Spleen (tissue), 11 donors: Measurements from ENCODE around the gene COL28A1. TPM values are rescaled to one million over a fixed set of nuclear protein-coding genes. Genes with fewer than 3 reads are reported as not detected.

ENCODE experiments used
- DNase-seq: peaks from one replicate; pipeline ENCODE4 v3.0.0-alpha.2; 2020
- H3K27ac ChIP-seq, 8 donors: fragments of 200-600 bp; sonication (generic) in 7 of 8; 1 replicate in 4 of 8; 2 replicates in 4 of 8; pipeline versions ENCODE4 v1.5.0 to v1.8.0; 2016 to 2021; ENCODE audit warnings: inconsistent platforms in 4 of 8, mild to moderate bottlenecking in 4 of 8, moderate library complexity in 1 of 8
- H3K27me3 ChIP-seq, 7 donors: fragments of 200-600 bp; sonication (generic) in 6 of 7; replicated peaks in 1 of 7; 1 replicate in 4 of 7; 2 replicates in 3 of 7; pipeline versions ENCODE4 v1.5.0 to v1.8.0; 2016 to 2021; ENCODE audit warnings: inconsistent platforms in 3 of 7, mild to moderate bottlenecking in 1 of 7
- H3K36me3 ChIP-seq, 6 donors: fragments of 200-600 bp; sonication (generic) in 5 of 6; 1 replicate in 4 of 6; 2 replicates in 2 of 6; pipeline versions ENCODE4 v1.5.0 to v1.8.0; 2016 to 2021; ENCODE audit warnings: inconsistent platforms in 2 of 6
- H3K4me1 ChIP-seq, 6 donors: fragments of 200-600 bp; sonication (generic) in 5 of 6; 1 replicate in 3 of 6; 2 replicates in 3 of 6; pipeline versions ENCODE4 v1.5.0 to v1.8.0; 2016 to 2021; ENCODE audit warnings: inconsistent platforms in 3 of 6
- H3K4me3 ChIP-seq, 8 donors: fragments of 200-600 bp; sonication (generic) in 7 of 8; 1 replicate in 4 of 8; 2 replicates in 4 of 8; pipeline versions ENCODE4 v1.5.0 to v1.8.0; 2016 to 2021; ENCODE audit warnings: inconsistent platforms in 4 of 8, mild to moderate bottlenecking in 4 of 8, moderate library complexity in 2 of 8
- H3K9me3 ChIP-seq, 8 donors: fragments of 200-600 bp; sonication (generic) in 7 of 8; 1 replicate in 4 of 8; 2 replicates in 4 of 8; pipeline versions ENCODE4 v1.5.0 to v1.8.0; 2016 to 2021; ENCODE audit warnings: inconsistent platforms in 4 of 8
- POLR2A ChIP-seq, 3 donors: fragments of 450-650 bp; IDR thresholded peaks; one replicate each; pipeline ENCODE4 v1.5.1; 2017; ENCODE audit warnings: antibody characterized with exemption in 3 of 3, mild to moderate bottlenecking in 1 of 3
- POLR2AphosphoS5 ChIP-seq, 3 donors: sonication (generic); formaldehyde crosslinking; IDR thresholded peaks; one replicate each; pipeline ENCODE4 v1.5.1; 2017; ENCODE audit warnings: antibody characterized with exemption in 3 of 3
- WGBS, 5 donors: extraction: QIAGEN DNeasy Blood & Tissue Kit in 3 of 5; methylation state at CpG; one replicate each; pipeline versions ENCODE4 v1.1.5 to v1.1.7; 2013 to 2018; 5-methylcytosine and 5-hydroxymethylcytosine counted together
- intact Hi-C: fragments of 100-400 bp; cut with DNase I; formaldehyde crosslinking; loops from one replicate; pipeline ENCODE4 v1.15.0; 2023; ENCODE audit warnings: low total_unique reads
- polyA plus RNA-seq, 3 donors: library from polyadenylated mRNA; stranded (reverse); fragments of 200-250 nt; gene quantifications; one replicate each; pipeline ENCODE4 v1.2.1, GENCODE V29; 2013
- total RNA-seq, 7 donors: library from RNA; depleted of rRNA in 3 of 7; stranded (reverse); fragments of >200 nt in 3 of 7; fragmentation: NEBNext Ultra II Directional in 4 of 7; extraction: Animal tissue kit (Norgen Biotek cat#: 25700) in 4 of 7; gene quantifications; one replicate each; pipeline versions ENCODE4 v1.1.0 to v1.2.1, GENCODE V29; 2016 to 2021
- TF ChIP-seq, protein P1 (sequence below), 11 experiments: fragments of 200-600 bp in 7 of 11; fragments of 450-650 bp in 4 of 11; sonication (generic) in 4 of 11; IDR thresholded peaks in 8 of 11; conservative IDR thresholded peaks in 3 of 11; 1 replicate in 7 of 11; 2 replicates in 4 of 11; pipeline versions ENCODE4 v1.4.0 to v1.8.0; 2016 to 2021; ENCODE audit warnings: antibody characterized with exemption in 11 of 11, inconsistent platforms in 4 of 11, mild to moderate bottlenecking in 1 of 11
- donor health status: healthy with polysubstance abuse.
- donor health status: DM: no; HTN: no; CAD: no; lungs with moderate emphysema.
- donor health status: DM: no; HTN: no; CAD: no.
- donor health status: Bipolar disorder and iron deficiency.
- donor health status: healthy.
- donor health status: DM: no; HTN: no; CAD: no.
- donor health status: DM: yes; HTN: yes; CAD: no.

Gene COL28A1
- total and polyA plus RNA-seq, 10 donors: 0.08 to 1.6 (median 0.51) TPM

DNA sequence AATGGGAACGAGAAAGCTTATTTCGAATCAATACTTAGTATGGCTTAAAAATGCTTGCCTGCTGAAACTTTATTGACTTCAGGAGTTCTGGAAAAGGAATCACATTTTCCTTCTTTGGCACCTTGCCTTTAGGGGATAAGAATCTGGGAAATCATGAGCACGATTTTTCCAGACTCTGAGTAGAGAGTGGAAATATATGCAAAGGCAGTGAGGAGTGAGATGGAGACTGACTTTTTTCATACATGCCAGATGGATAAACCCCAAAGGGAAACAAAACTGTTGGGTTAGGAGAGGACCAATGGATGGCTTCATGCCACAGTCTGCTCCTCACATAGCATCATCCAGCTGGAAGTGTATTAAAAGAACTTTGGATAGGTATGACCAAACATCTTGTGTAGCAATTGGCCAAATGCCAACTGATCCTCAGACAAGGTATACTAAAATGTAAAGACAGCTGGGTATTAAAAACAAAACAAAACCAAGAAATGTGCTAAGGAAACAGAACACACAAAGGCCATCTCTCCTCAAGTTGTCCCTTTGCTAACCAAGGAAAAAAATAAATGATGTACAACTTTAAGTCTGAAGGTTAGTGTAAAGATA, 1.7 kb downstream of the COL28A1 start:
- no peak for DNase-seq
- TF ChIP-seq POLR2A (IDR thresholded peaks at IDR 0.05) (no peak), POLR2AphosphoS5 (IDR thresholded peaks at IDR 0.05) (no peak)
- TF ChIP-seq, protein P1, sequence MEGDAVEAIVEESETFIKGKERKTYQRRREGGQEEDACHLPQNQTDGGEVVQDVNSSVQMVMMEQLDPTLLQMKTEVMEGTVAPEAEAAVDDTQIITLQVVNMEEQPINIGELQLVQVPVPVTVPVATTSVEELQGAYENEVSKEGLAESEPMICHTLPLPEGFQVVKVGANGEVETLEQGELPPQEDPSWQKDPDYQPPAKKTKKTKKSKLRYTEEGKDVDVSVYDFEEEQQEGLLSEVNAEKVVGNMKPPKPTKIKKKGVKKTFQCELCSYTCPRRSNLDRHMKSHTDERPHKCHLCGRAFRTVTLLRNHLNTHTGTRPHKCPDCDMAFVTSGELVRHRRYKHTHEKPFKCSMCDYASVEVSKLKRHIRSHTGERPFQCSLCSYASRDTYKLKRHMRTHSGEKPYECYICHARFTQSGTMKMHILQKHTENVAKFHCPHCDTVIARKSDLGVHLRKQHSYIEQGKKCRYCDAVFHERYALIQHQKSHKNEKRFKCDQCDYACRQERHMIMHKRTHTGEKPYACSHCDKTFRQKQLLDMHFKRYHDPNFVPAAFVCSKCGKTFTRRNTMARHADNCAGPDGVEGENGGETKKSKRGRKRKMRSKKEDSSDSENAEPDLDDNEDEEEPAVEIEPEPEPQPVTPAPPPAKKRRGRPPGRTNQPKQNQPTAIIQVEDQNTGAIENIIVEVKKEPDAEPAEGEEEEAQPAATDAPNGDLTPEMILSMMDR (IDR thresholded peaks at IDR 0.05 in 8 of 11, conservative IDR thresholded peaks at IDR 0.05 in 3 of 11): no peak
- Histone ChIP-seq H3K9me3 (no peaks in the 10 kb centered on the region), H3K27me3 (peaks cover 0 to 52% (median 7%) of the 10 kb centered on the region in 7 donors), H3K36me3 (no peaks in the 10 kb centered on the region), H3K4me3 (no peak overlapping the region), H3K27ac (no peak overlapping the region), H3K4me1 (peaks cover 0 to 4% (median 0%) of the 10 kb centered on the region in 6 donors)
- intact Hi-C loops: no loop called here
- WGBS, 5 donors: 89 to 98% (median 91%) methylated on average over 3 of the region's 3 CpGs

DNA sequence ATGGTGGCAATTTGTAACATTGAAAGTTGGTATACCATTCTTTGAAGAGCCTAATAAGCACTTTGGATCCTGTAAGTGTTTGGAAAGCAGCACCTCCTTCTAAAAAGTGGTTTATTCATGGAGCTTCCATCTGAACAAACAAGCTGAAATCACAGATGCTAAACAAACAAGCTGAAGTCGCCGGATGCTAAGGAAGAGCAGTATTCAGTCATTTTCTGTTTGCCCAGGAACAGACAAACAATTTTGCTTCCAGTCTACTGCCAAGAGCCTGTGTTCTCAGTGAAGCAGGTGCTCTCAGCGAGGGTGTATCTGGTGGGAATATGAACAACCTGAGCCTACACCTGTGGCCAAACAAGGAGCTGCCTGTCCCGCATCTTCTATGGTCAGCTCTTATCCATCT, 6.3 kb downstream of the COL28A1 start:
- no peak overlapping the region for H3K4me3 ChIP-seq
- WGBS, 5 donors: 92 to 98% (median 94%) methylated on average over 4 of the region's 4 CpGs
- no peaks in the 10 kb centered on the region for H3K36me3 ChIP-seq
- no peak for DNase-seq
- TF ChIP-seq POLR2AphosphoS5 (IDR thresholded peaks at IDR 0.05) (no peak), POLR2A (IDR thresholded peaks at IDR 0.05) (no peak)
- TF ChIP-seq, protein P1 (IDR thresholded peaks at IDR 0.05 in 8 of 11, conservative IDR thresholded peaks at IDR 0.05 in 3 of 11): no peak
- H3K27ac ChIP-seq: no peak overlapping the region
- H3K9me3 ChIP-seq: no peaks in the 10 kb centered on the region
- intact Hi-C loops: loop anchor here (10.0 kb wide), 1 partner anchor 95 kb away; no protein-coding TSS in a partner anchor
- peaks cover 0 to 48% (median 8%) of the 10 kb centered on the region in 7 donors for H3K27me3 ChIP-seq
- peaks cover 0 to 4% (median 0%) of the 10 kb centered on the region in 6 donors for H3K4me1 ChIP-seq

DNA sequence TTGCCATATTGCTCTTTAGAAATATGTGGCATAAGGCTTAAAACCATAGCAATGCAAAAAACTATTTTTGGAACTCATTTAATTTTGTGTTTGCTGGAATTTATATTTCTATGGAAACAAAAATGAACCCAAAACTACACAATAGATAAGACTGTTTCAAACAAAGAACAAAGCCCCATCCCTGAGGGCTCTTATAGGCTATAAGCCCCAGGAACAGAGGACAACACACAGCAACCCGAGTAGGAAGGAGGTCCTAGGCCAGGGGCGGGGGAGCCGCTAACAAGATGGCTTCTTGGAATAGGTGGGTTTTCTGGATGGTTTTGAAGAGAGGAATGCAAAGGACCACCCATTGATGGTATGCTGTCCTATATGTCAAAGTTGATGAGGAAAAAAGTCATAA, 8.6 kb downstream of the COL28A1 start:
- Histone ChIP-seq H3K9me3 (no peaks in the 10 kb centered on the region), H3K4me3 (no peak overlapping the region), H3K36me3 (no peaks in the 10 kb centered on the region), H3K27me3 (peaks cover 0 to 38% (median 0%) of the 10 kb centered on the region in 7 donors), H3K27ac (no peak overlapping the region), H3K4me1 (no peaks in the 10 kb centered on the region)
- no peak for TF ChIP-seq POLR2AphosphoS5 (IDR thresholded peaks at IDR 0.05)
- TF ChIP-seq, protein P1 (IDR thresholded peaks at IDR 0.05 in 8 of 11, conservative IDR thresholded peaks at IDR 0.05 in 3 of 11): no peak
- TF ChIP-seq POLR2A (IDR thresholded peaks at IDR 0.05): no peak
- no peak for DNase-seq
- WGBS, 5 donors: 91 to 100% (median 96%) methylated on average over 3 of the region's 3 CpGs
- intact Hi-C loops: loop anchor here (10.0 kb wide), 1 partner anchor 92 kb away; no protein-coding TSS in a partner anchor

DNA sequence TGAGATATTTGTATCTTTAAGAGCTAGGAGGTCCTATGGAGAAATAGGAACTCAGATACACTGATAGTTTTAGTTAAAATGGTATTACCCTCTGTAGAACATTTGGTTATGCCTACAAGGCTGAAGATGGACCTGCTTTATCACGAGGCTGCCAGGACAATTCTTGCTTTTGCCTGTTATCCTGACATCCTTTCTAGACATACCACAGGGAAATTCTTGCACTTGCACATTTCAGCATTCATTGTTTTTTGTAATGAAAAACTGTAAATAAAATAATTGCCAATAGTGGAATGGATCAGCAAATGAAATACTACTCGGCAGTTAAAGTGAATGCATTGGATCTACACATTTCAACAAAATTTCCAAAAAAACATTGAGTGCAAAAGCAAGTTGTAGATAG, 9.7 kb downstream of the COL28A1 start:
- intact Hi-C loops: loop anchor here (10.0 kb wide), 1 partner anchor 91 kb away; no protein-coding TSS in a partner anchor
- no peaks in the 10 kb centered on the region for H3K9me3 ChIP-seq
- WGBS, 5 donors: 85 to 99% (median 93%) methylated on average over 2 of the region's 2 CpGs
- TF ChIP-seq, protein P1 (IDR thresholded peaks at IDR 0.05 in 8 of 11, conservative IDR thresholded peaks at IDR 0.05 in 3 of 11): no peak
- TF ChIP-seq POLR2AphosphoS5 (IDR thresholded peaks at IDR 0.05): no peak
- no peak for TF ChIP-seq POLR2A (IDR thresholded peaks at IDR 0.05)
- no peaks in the 10 kb centered on the region for H3K4me1 ChIP-seq
- DNase-seq: no peak
- H3K4me3 ChIP-seq: no peak overlapping the region
- peaks cover 0 to 30% (median 0%) of the 10 kb centered on the region in 7 donors for H3K27me3 ChIP-seq
- no peak overlapping the region for H3K27ac ChIP-seq
- no peaks in the 10 kb centered on the region for H3K36me3 ChIP-seq
